ENCODE results near the gene DCDC2B. TPM values are rescaled to one million over a fixed set of nuclear protein-coding genes. Genes with fewer than 3 reads are reported as not detected.

The DCDC2B gene
- total and polyA plus RNA-seq, 2 of the 13 experiments (the other 11 are each of a cell fraction or from before 2014, with no cell fraction given), result not detected

DNA sequence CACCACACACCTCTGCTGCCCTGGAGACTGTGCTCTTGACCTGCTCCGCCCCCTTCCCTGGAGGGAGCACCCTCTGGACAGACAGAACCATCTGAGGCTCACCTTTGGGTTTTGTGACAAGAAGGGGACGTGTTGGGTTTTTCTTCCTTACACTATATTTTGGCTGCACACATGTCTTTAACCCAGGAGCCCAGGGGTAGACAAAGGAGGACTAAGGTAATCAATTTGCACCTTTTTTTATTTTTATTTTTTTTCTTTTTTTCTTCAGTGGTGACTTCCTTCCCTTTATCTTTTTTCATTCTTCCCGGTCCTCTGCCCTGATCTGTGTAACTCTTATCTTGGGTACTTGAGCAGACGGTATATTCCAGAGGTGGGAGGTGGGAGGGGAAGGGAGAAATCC is 37.9 kb upstream of the DCDC2B start (continued):
- TF ChIP-seq NPAS2 (CRISPR knock-in tag; IDR thresholded peaks at IDR 0.05; ENCODE audit: borderline replicate concordance), result no peak
- TF ChIP-seq, protein P1, sequence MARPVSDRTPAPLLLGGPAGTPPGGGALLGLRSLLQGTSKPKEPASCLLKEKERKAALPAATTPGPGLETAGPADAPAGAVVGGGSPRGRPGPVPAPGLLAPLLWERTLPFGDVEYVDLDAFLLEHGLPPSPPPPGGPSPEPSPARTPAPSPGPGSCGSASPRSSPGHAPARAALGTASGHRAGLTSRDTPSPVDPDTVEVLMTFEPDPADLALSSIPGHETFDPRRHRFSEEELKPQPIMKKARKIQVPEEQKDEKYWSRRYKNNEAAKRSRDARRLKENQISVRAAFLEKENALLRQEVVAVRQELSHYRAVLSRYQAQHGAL (CRISPR knock-in tag; IDR thresholded peaks at IDR 0.05; ENCODE audit: not compliant biosample characterization), result no peak
- TF ChIP-seq SRF (IDR thresholded peaks at IDR 0.05; ENCODE audit: low read depth, low read length), result no peak
- no peak for TF ChIP-seq JARID2 (CRISPR knock-in tag; IDR thresholded peaks at IDR 0.05; ENCODE audit: insufficient replicate concordance)
- TF ChIP-seq, protein P2, sequence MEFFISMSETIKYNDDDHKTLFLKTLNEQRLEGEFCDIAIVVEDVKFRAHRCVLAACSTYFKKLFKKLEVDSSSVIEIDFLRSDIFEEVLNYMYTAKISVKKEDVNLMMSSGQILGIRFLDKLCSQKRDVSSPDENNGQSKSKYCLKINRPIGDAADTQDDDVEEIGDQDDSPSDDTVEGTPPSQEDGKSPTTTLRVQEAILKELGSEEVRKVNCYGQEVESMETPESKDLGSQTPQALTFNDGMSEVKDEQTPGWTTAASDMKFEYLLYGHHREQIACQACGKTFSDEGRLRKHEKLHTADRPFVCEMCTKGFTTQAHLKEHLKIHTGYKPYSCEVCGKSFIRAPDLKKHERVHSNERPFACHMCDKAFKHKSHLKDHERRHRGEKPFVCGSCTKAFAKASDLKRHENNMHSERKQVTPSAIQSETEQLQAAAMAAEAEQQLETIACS (CRISPR knock-in tag; IDR thresholded peaks at IDR 0.05), result no peak
- TF ChIP-seq FLYWCH1 (CRISPR knock-in tag; IDR thresholded peaks at IDR 0.05), result no peak
- no peak for TF ChIP-seq NFE2L2 (IDR thresholded peaks at IDR 0.05; ENCODE audit: low read length)
- no peak for TF ChIP-seq CC2D1A (CRISPR knock-in tag; IDR thresholded peaks at IDR 0.05)
- TF ChIP-seq RFXANK (CRISPR knock-in tag; IDR thresholded peaks at IDR 0.05), result no peak
- TF ChIP-seq, protein P3, sequence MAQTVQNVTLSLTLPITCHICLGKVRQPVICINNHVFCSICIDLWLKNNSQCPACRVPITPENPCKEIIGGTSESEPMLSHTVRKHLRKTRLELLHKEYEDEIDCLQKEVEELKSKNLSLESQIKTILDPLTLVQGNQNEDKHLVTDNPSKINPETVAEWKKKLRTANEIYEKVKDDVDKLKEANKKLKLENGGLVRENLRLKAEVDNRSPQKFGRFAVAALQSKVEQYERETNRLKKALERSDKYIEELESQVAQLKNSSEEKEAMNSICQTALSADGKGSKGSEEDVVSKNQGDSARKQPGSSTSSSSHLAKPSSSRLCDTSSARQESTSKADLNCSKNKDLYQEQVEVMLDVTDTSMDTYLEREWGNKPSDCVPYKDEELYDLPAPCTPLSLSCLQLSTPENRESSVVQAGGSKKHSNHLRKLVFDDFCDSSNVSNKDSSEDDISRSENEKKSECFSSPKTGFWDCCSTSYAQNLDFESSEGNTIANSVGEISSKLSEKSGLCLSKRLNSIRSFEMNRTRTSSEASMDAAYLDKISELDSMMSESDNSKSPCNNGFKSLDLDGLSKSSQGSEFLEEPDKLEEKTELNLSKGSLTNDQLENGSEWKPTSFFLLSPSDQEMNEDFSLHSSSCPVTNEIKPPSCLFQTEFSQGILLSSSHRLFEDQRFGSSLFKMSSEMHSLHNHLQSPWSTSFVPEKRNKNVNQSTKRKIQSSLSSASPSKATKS (CRISPR knock-in tag; IDR thresholded peaks at IDR 0.05), result no peak
- TF ChIP-seq, protein P4, sequence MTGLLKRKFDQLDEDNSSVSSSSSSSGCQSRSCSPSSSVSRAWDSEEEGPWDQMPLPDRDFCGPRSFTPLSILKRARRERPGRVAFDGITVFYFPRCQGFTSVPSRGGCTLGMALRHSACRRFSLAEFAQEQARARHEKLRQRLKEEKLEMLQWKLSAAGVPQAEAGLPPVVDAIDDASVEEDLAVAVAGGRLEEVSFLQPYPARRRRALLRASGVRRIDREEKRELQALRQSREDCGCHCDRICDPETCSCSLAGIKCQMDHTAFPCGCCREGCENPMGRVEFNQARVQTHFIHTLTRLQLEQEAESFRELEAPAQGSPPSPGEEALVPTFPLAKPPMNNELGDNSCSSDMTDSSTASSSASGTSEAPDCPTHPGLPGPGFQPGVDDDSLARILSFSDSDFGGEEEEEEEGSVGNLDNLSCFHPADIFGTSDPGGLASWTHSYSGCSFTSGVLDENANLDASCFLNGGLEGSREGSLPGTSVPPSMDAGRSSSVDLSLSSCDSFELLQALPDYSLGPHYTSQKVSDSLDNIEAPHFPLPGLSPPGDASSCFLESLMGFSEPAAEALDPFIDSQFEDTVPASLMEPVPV (CRISPR knock-in tag; IDR thresholded peaks at IDR 0.05), result no peak
- TF ChIP-seq XBP1 (CRISPR knock-in tag; IDR thresholded peaks at IDR 0.05), result no peak
